HG02885 (cell line): ENCODE measurements around the gene LACC1.
A peak's percentile ranks its signal among the peaks of the same experiment; 100 is the strongest.

Experiments used
- ATAC-seq: cut with Tn5 transposase; IDR thresholded peaks from one replicate; pipeline ENCODE4 v1.9.1; 2021; ENCODE audit warnings: mild to moderate bottlenecking; ENCODE audit not compliant: unreplicated experiment, poor library complexity

LACC1 gene

GRCh38 chr13:43881580-43881979 lies 1.9 kb downstream of the LACC1 start:
- ATAC-seq = no peak

- ATAC-seq = no peak
Observed at GRCh38 chr13:43883631-43884030, 3.9 kb downstream of the LACC1 start.

- no peak for ATAC-seq
Observed at GRCh38 chr13:43884222-43884621, 4.5 kb downstream of the LACC1 start.

- no peak for ATAC-seq
Observed at GRCh38 chr13:43894438-43894837, 14.7 kb downstream of the LACC1 start.

- no peak for ATAC-seq
Observed at GRCh38 chr13:43895940-43896339, 16.2 kb downstream of the LACC1 start.

GRCh38 chr13:43905435-43906031 lies 25.8 kb downstream of the LACC1 start:
- ATAC-seq = peak; percentile 44

GRCh38 chr13:43908156-43909126 lies 28.7 kb downstream of the LACC1 start:
- ATAC-seq = no peak

- no peak for ATAC-seq
Observed at GRCh38 chr13:43910856-43911255, 31.2 kb downstream of the LACC1 start.

- ATAC-seq = no peak
Observed at GRCh38 chr13:43911278-43911677, 31.6 kb downstream of the LACC1 start.

- ATAC-seq = no peak
Observed at GRCh38 chr13:43911871-43912270, 32.2 kb downstream of the LACC1 start.

- no peak for ATAC-seq
Observed at GRCh38 chr13:43915451-43915850, 35.7 kb downstream of the LACC1 start.

GRCh38 chr13:43916828-43917227 lies 37.1 kb downstream of the LACC1 start:
- no peak for ATAC-seq

- ATAC-seq = no peak
Observed at GRCh38 chr13:43918636-43919035, 38.9 kb downstream of the LACC1 start.

GRCh38 chr13:43920965-43921674 lies 41.4 kb downstream of the LACC1 start:
- ATAC-seq = no peak

GRCh38 chr13:43924549-43925245 lies 45.0 kb downstream of the LACC1 start:
- peak; percentile 98 for ATAC-seq

- no peak for ATAC-seq
Observed at GRCh38 chr13:43929947-43930346, 50.2 kb downstream of the LACC1 start.

- ATAC-seq = peak; percentile 100
Observed at GRCh38 chr13:43933378-43933777, 53.7 kb downstream of the LACC1 start.

- ATAC-seq = no peak
Observed at GRCh38 chr13:43934273-43934672, 54.6 kb downstream of the LACC1 start.

GRCh38 chr13:43935878-43936277 lies 56.2 kb downstream of the LACC1 start:
- ATAC-seq = no peak

- no peak for ATAC-seq
Observed at GRCh38 chr13:43936647-43937046, 56.9 kb downstream of the LACC1 start.
